HepG2 (cell line): Measurements from ENCODE around the gene EGR4. TPM values are rescaled to one million over a fixed set of nuclear protein-coding genes. Genes with fewer than 3 reads are reported as not detected.

ENCODE experiments used
- ATAC-seq: fragments of 200-7000 bp; cut with Tn5 transposase; 3 replicates; pipeline ENCODE4 v1.9.1; 2020; ENCODE audit warnings: mild to moderate bottlenecking, moderate library complexity
- BruUV-seq: library from RNA; stranded (reverse); fragments of 400-500 nt; replicated peaks from 2 replicates; lab custom pipeline; 2021; lab: Mats Ljungman, UMichigan
- CTCF ChIA-PET: fragments of 300-600 bp; formaldehyde crosslinking; extraction: SDS; loops from one replicate; lab custom pipeline; 2021; ENCODE audit warnings: low total read pairs, inconsistent platforms, low intra/inter-chr PET ratio; lab: Yijun Ruan, JAX
- POLR2A ChIA-PET: fragments of 350-600 bp; sonication (Branson Sonifier 250); formaldehyde crosslinking; loops from one replicate; lab custom pipeline; 2020; ENCODE audit warnings: antibody characterized with exemption, inconsistent platforms; lab: Yijun Ruan, JAX
- DNase-seq: peaks from one replicate; pipeline ENCODE4 v3.0.0-alpha.2; 2015; ENCODE audit warnings: low spot score
- FAIRE-seq: peaks from 3 replicates; lab custom pipeline; 2011; peaks lifted over from hg19 to GRCh38; lab: Jason Lieb, UNC
- H2AFZ ChIP-seq: one replicate; pipeline ENCODE4 v1.6.1; 2011; ENCODE audit warnings: low read length, inconsistent platforms
- H3K27ac ChIP-seq: fragments of 300-600 bp; 3 replicates; pipeline ENCODE4 v1.8.0; 2011; ENCODE audit warnings: mixed run types, mild to moderate bottlenecking, mixed read lengths, low read length, inconsistent platforms; ENCODE audit not compliant: insufficient read depth; ENCODE audit errors: extremely low read length
- H3K27me3 ChIP-seq, 2 experiments: fragments of 200-600 bp in 1 of 2; 2 replicates in 1 of 2; 3 replicates in 1 of 2; pipeline versions ENCODE4 v1.6.0 to v1.8.0; 2011; ENCODE audit warnings: low read length in 2 of 2, mild to moderate bottlenecking in 2 of 2, moderate library complexity in 2 of 2, inconsistent platforms in 1 of 2; ENCODE audit not compliant: insufficient read depth in 2 of 2, control insufficient read depth in 1 of 2
- H3K36me3 ChIP-seq, 2 experiments: fragments of 200-600 bp in 1 of 2; replicated peaks in 1 of 2; 2 replicates in 1 of 2; 3 replicates in 1 of 2; pipeline versions ENCODE4 v1.5.1 to v1.8.0; 2011; ENCODE audit warnings: low read length in 2 of 2, inconsistent platforms in 1 of 2; ENCODE audit not compliant: insufficient read depth in 2 of 2, control insufficient read depth in 1 of 2
- H3K4me1 ChIP-seq: 2 replicates; pipeline ENCODE4 v1.5.1; 2012; ENCODE audit warnings: low read length, inconsistent platforms; ENCODE audit not compliant: insufficient read depth
- H3K4me2 ChIP-seq: 2 replicates; pipeline ENCODE4 v1.6.0; 2011; ENCODE audit warnings: low read depth, low read length, inconsistent platforms
- H3K4me3 ChIP-seq, 3 experiments: fragments of 200-600 bp in 1 of 3; sonication (generic), shearing (Covaris generic) in 1 of 3; replicated peaks in 1 of 3; 2 replicates each; pipeline ENCODE4 v1.5.1; 2011 to 2016; ENCODE audit warnings: low read length in 3 of 3, inconsistent platforms in 2 of 3, low read depth in 2 of 3, mild to moderate bottlenecking in 2 of 3, control low read depth in 1 of 3, mixed read lengths in 1 of 3; ENCODE audit not compliant: insufficient read depth in 1 of 3
- H3K79me2 ChIP-seq: one replicate; pipeline ENCODE4 v1.6.1; 2011; ENCODE audit warnings: low read length, inconsistent platforms; ENCODE audit not compliant: insufficient read depth
- H3K9ac ChIP-seq: 2 replicates; pipeline ENCODE4 v1.6.0; 2011; ENCODE audit warnings: mild to moderate bottlenecking, low read depth, low read length, inconsistent platforms; ENCODE audit not compliant: insufficient read depth
- H3K9me3 ChIP-seq: 2 replicates; pipeline ENCODE4 v1.5.1; 2012; ENCODE audit warnings: mild to moderate bottlenecking, low read length
- H4K20me1 ChIP-seq: 2 replicates; pipeline ENCODE4 v1.6.0; 2011; ENCODE audit warnings: inconsistent platforms, mild to moderate bottlenecking, low read length, moderate library complexity; ENCODE audit not compliant: insufficient read depth
- FOSL1 ChIP-seq: sonication (generic); formaldehyde crosslinking; IDR thresholded peaks from 2 replicates; pipeline ENCODE4 v1.9.0; 2021; ENCODE audit warnings: missing genetic modification reagents, borderline replicate concordance
- ONECUT2 ChIP-seq: sonication (generic); formaldehyde crosslinking; IDR thresholded peaks from 2 replicates; pipeline ENCODE4 v1.4.0; 2020; ENCODE audit warnings: missing genetic modification reagents
- RBM22 ChIP-seq: fragments of 200-400 bp; formaldehyde crosslinking; optimal IDR thresholded peaks from 2 replicates; pipeline ENCODE3; 2017; ENCODE audit warnings: mild to moderate bottlenecking, low read length, moderate library complexity
- ZNF530 ChIP-seq: sonication (generic); formaldehyde crosslinking; IDR thresholded peaks from 2 replicates; pipeline ENCODE4 v1.5.0; 2020; ENCODE audit warnings: low read depth, mild to moderate bottlenecking, missing genetic modification reagents
- ZNF782 ChIP-seq: sonication (generic); formaldehyde crosslinking; IDR thresholded peaks from 2 replicates; pipeline ENCODE4 v1.4.0; 2020; ENCODE audit warnings: missing genetic modification reagents, mild to moderate bottlenecking, borderline replicate concordance
- WGBS: methylation state at CpG from one replicate; pipeline ENCODE4 v1.1.6; 2017; ENCODE audit warnings: low lambda C conversion rate; 5-methylcytosine and 5-hydroxymethylcytosine counted together
- in situ Hi-C: cut with HindIII; loops from 2 replicates; pipeline ENCODE4 v1.10.0; 2017; ENCODE audit warnings: low pct_unique_long_range_greater_than_20kb; ENCODE audit not compliant: extremely low pct_ligation_motif_present
- intact Hi-C: fragments of 100-400 bp; cut with micrococcal nuclease; formaldehyde crosslinking; loops from one replicate; pipeline ENCODE4 v1.10.0; 2022; ENCODE audit not compliant: unreplicated experiment
- polyA plus RNA-seq, 8 experiments: library from polyadenylated mRNA; depleted of rRNA in 3 of 8; stranded (reverse) in 7 of 8; unstranded in 1 of 8; fragments of >200 nt; fragmentation: Illumina TruSeq in 4 of 8; extraction: Trizol in 4 of 8; gene quantifications; 2 replicates each; pipeline versions ENCODE4 v1.2.1 to v1.2.3, GENCODE V29; 2011 to 2016; ENCODE audit warnings: low read depth in 4 of 8, missing spikeins in 1 of 8, mixed read lengths in 1 of 8; ENCODE audit not compliant: insufficient read depth in 1 of 8
- total RNA-seq, 5 experiments: library from RNA; depleted of rRNA; stranded (reverse); fragments of >200 nt; fragmentation: Illumina TruSeq; extraction: Trizol; gene quantifications; 2 replicates each; pipeline ENCODE4 v1.2.3, GENCODE V29; 2016; ENCODE audit warnings: low read depth in 1 of 5
- TF ChIP-seq, protein P1 (sequence below): sonication (generic); formaldehyde crosslinking; IDR thresholded peaks from 2 replicates; pipeline ENCODE4 v1.8.0; 2022; ENCODE audit warnings: mild to moderate bottlenecking, missing genetic modification reagents
- TF ChIP-seq, protein P2 (sequence below): sonication (generic); formaldehyde crosslinking; IDR thresholded peaks from 2 replicates; pipeline ENCODE4 v1.5.0; 2020; ENCODE audit warnings: mild to moderate bottlenecking, missing genetic modification reagents, borderline replicate concordance

Gene EGR4
- total and polyA plus RNA-seq, 2 of the 13 experiments (the other 11 are each of a cell fraction or from before 2014, with no cell fraction given): not detected

DNA sequence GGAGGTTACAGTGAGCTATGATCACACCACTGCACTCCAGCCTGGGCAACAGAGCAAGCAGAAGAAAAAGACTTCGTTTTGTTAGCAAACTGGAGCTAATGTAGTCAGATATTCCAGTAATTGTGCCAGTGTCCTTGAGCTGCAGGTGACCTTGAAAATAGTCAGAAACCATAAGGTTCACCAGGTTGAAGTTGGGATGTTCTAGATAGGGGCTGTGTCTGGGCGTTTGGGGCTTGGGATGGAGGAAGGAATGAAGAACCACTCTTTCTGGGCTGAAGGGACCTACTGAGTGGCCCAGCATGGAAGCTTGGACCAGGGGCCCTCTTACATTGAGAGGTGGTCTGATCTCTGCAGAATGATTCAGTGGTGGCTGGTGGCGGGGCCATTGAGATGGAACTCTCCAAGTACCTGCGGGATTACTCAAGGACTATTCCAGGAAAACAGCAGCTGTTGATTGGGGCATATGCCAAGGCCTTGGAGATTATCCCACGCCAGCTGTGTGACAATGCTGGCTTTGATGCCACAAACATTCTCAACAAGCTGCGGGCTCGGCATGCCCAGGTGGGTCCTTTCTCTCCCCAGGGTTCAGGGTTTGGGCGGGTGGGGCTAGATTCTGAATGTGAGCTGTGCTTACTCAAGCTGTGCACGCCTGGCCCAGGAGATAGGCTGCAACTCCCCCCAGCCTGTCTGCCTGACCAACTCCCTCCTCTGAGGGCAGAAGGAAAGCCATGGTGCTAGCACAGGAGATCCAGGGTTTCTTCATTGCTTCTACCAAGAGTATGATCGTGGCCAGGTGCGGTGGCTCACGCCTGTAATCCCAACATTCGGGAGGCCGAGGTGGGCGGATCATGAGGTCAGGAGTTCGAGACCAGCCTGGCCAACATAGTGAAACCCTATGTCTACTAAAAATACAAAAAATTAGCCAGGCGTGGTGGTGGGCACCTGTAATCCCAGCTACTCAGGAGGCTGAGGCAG lies 42.2 kb downstream of the EGR4 start:
- in situ Hi-C loops: no loop called here
- DNase-seq (no peak), ATAC-seq (no peak), FAIRE-seq (no peak)
- no TSS peak for BruUV-seq
- Histone ChIP-seq H3K4me2 (no peak overlapping the region), H3K36me3 (peaks cover 50 to 78% of the 10 kb centered on the region in 2 experiments), H4K20me1 (peaks cover 6% of the 10 kb centered on the region; the same call in 1 of the 2 replicates), H3K4me1 (peaks cover 30% of the 10 kb centered on the region), H3K9me3 (no peaks in the 10 kb centered on the region), H2AFZ (no peak overlapping the region), H3K4me3 (no peak overlapping the region), H3K79me2 (no peaks in the 10 kb centered on the region), H3K27me3 (no peaks in the 10 kb centered on the region), H3K27ac (no peak overlapping the region), H3K9ac (no peak overlapping the region)
- TF ChIP-seq, protein P1, sequence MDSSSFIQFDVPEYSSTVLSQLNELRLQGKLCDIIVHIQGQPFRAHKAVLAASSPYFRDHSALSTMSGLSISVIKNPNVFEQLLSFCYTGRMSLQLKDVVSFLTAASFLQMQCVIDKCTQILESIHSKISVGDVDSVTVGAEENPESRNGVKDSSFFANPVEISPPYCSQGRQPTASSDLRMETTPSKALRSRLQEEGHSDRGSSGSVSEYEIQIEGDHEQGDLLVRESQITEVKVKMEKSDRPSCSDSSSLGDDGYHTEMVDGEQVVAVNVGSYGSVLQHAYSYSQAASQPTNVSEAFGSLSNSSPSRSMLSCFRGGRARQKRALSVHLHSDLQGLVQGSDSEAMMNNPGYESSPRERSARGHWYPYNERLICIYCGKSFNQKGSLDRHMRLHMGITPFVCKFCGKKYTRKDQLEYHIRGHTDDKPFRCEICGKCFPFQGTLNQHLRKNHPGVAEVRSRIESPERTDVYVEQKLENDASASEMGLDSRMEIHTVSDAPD (CRISPR knock-in tag): no peak
- TF ChIP-seq RBM22 (peak; percentile 80), ONECUT2 (CRISPR knock-in tag) (no peak), FOSL1 (no peak), ZNF530 (no peak), ZNF782 (no peak)
- TF ChIP-seq, protein P2, sequence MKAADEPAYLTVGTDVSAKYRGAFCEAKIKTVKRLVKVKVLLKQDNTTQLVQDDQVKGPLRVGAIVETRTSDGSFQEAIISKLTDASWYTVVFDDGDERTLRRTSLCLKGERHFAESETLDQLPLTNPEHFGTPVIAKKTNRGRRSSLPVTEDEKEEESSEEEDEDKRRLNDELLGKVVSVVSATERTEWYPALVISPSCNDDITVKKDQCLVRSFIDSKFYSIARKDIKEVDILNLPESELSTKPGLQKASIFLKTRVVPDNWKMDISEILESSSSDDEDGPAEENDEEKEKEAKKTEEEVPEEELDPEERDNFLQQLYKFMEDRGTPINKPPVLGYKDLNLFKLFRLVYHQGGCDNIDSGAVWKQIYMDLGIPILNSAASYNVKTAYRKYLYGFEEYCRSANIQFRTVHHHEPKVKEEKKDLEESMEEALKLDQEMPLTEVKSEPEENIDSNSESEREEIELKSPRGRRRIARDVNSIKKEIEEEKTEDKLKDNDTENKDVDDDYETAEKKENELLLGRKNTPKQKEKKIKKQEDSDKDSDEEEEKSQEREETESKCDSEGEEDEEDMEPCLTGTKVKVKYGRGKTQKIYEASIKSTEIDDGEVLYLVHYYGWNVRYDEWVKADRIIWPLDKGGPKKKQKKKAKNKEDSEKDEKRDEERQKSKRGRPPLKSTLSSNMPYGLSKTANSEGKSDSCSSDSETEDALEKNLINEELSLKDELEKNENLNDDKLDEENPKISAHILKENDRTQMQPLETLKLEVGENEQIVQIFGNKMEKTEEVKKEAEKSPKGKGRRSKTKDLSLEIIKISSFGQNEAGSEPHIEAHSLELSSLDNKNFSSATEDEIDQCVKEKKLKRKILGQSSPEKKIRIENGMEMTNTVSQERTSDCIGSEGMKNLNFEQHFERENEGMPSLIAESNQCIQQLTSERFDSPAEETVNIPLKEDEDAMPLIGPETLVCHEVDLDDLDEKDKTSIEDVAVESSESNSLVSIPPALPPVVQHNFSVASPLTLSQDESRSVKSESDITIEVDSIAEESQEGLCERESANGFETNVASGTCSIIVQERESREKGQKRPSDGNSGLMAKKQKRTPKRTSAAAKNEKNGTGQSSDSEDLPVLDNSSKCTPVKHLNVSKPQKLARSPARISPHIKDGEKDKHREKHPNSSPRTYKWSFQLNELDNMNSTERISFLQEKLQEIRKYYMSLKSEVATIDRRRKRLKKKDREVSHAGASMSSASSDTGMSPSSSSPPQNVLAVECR (CRISPR knock-in tag): 0 out of 2 replicates have a peak, but pooled peaks have one; percentile 14
- ChIA-PET CTCF (no interaction called here), POLR2A (interaction anchor here (0.7 to 2.5 kb wide), 6 partner anchors 9 to 38 kb away, joined by 3 to 7 read pairs (median 4); partner anchors contain the start of gene CCT7)
- intact Hi-C loops: no loop called here
- WGBS: 95% methylated on average over 16 of the region's 17 CpGs
